ENCODE data around the gene IL17D. TPM values are rescaled to one million over a fixed set of nuclear protein-coding genes. Genes with fewer than 3 reads are reported as not detected.

IL17D gene
- total and polyA plus RNA-seq, 2 experiments from 2014 or later = 0.51 to 0.54 TPM

GRCh38 chr13:20749377-20749776, 45.9 kb downstream of the IL17D start:
- TF ChIP-seq EZH2phosphoT487 (IDR thresholded peaks at IDR 0.05; ENCODE audit: insufficient read depth, low read depth) (no peak), EZH2 (IDR thresholded peaks at IDR 0.05; ENCODE audit: insufficient read depth, poor library complexity, severe bottlenecking) (no peak)
- Histone ChIP-seq H3K36me3 (ENCODE audit: low read depth) (0 out of 2 replicates have a peak, but pooled peaks cover 10% of the 10 kb centered on the region), H3K9me3 (ENCODE audit: low read depth) (peaks cover 6% of the 10 kb centered on the region), H3K9me2 (ENCODE audit: insufficient read depth) (no peaks in the 10 kb centered on the region), H3K4me3 (no peak overlapping the region), H3K27ac (no peak overlapping the region), H3K4me2 (ENCODE audit: unreplicated experiment) (no peak overlapping the region), H3K9ac (no peak overlapping the region), H4K20me1 (ENCODE audit: insufficient read depth) (no peaks in the 10 kb centered on the region), H3F3A (ENCODE audit: insufficient read depth) (no peaks in the 10 kb centered on the region), H3K27me3 (replicated peaks; ENCODE audit: insufficient read depth) (no peaks in the 10 kb centered on the region), H3K4me1 (ENCODE audit: insufficient read depth) (no peaks in the 10 kb centered on the region), H2AFZ (no peak overlapping the region), H3K79me2 (ENCODE audit: insufficient read depth) (no peaks in the 10 kb centered on the region)
- 88 to 90% methylated on average over 1 of the region's 1 CpG for WGBS, 2 experiments (ENCODE audit: low coverage in 1 of 2, low lambda C conversion rate in 2 of 2, missing lambda C conversion rate in 2 of 2)
- in situ Hi-C loops (cut with MboI) = no loop called here
- DNase-seq = no peak

- TF ChIP-seq EZH2 (IDR thresholded peaks at IDR 0.05; ENCODE audit: insufficient read depth, poor library complexity, severe bottlenecking) = no peak
- no peak for TF ChIP-seq EZH2phosphoT487 (IDR thresholded peaks at IDR 0.05; ENCODE audit: insufficient read depth, low read depth)
- Histone ChIP-seq H3K9me3 (ENCODE audit: low read depth) (peaks cover 6% of the 10 kb centered on the region), H3K9me2 (ENCODE audit: insufficient read depth) (no peaks in the 10 kb centered on the region), H3K27me3 (replicated peaks; ENCODE audit: insufficient read depth) (no peaks in the 10 kb centered on the region), H4K20me1 (ENCODE audit: insufficient read depth) (no peaks in the 10 kb centered on the region), H3K27ac (no peak overlapping the region), H3K4me1 (ENCODE audit: insufficient read depth) (no peaks in the 10 kb centered on the region), H3F3A (ENCODE audit: insufficient read depth) (no peaks in the 10 kb centered on the region), H2AFZ (no peak overlapping the region), H3K4me3 (no peak overlapping the region), H3K36me3 (ENCODE audit: low read depth) (0 out of 2 replicates have a peak, but pooled peaks cover 10% of the 10 kb centered on the region), H3K9ac (no peak overlapping the region), H3K79me2 (ENCODE audit: insufficient read depth) (no peaks in the 10 kb centered on the region), H3K4me2 (ENCODE audit: unreplicated experiment) (no peak overlapping the region)
- in situ Hi-C loops (cut with MboI) = no loop called here
- DNase-seq = no peak
Observed at GRCh38 chr13:20754009-20754408, 50.5 kb downstream of the IL17D start.

GRCh38 chr13:20760872-20761271, 57.4 kb downstream of the IL17D start:
- in situ Hi-C loops (cut with MboI) = no loop called here
- DNase-seq = no peak
- Histone ChIP-seq H3K27me3 (replicated peaks; ENCODE audit: insufficient read depth) (no peaks in the 10 kb centered on the region), H3K27ac (no peak overlapping the region), H2AFZ (no peak overlapping the region), H3K4me2 (ENCODE audit: unreplicated experiment) (no peak overlapping the region), H3K36me3 (ENCODE audit: low read depth) (no peaks in the 10 kb centered on the region), H3K79me2 (ENCODE audit: insufficient read depth) (no peaks in the 10 kb centered on the region), H4K20me1 (ENCODE audit: insufficient read depth) (no peaks in the 10 kb centered on the region), H3K9me3 (ENCODE audit: low read depth) (no peaks in the 10 kb centered on the region), H3F3A (ENCODE audit: insufficient read depth) (no peaks in the 10 kb centered on the region), H3K9me2 (ENCODE audit: insufficient read depth) (no peaks in the 10 kb centered on the region), H3K9ac (no peak overlapping the region), H3K4me1 (ENCODE audit: insufficient read depth) (no peaks in the 10 kb centered on the region), H3K4me3 (no peak overlapping the region)
- WGBS, 2 experiments (ENCODE audit: low coverage in 1 of 2, low lambda C conversion rate in 2 of 2, missing lambda C conversion rate in 2 of 2) = 92 to 95% methylated on average over 3 of the region's 3 CpGs
- no peak for TF ChIP-seq EZH2 (IDR thresholded peaks at IDR 0.05; ENCODE audit: insufficient read depth, poor library complexity, severe bottlenecking)
- no peak for TF ChIP-seq EZH2phosphoT487 (IDR thresholded peaks at IDR 0.05; ENCODE audit: insufficient read depth, low read depth)

GRCh38 chr13:20767309-20767943, 63.9 kb downstream of the IL17D start:
- DNase-seq = no peak
- in situ Hi-C loops (cut with MboI) = no loop called here
- H3K27ac ChIP-seq = no peak overlapping the region
- no peaks in the 10 kb centered on the region for H3F3A ChIP-seq (ENCODE audit: insufficient read depth)
- TF ChIP-seq EZH2phosphoT487 (IDR thresholded peaks at IDR 0.05; ENCODE audit: insufficient read depth, low read depth) (no peak), EZH2 (IDR thresholded peaks at IDR 0.05; ENCODE audit: insufficient read depth, poor library complexity, severe bottlenecking) (no peak)
- no peak overlapping the region for H2AFZ ChIP-seq
- H3K79me2 ChIP-seq (ENCODE audit: insufficient read depth) = peaks cover 25% of the 10 kb centered on the region
- peaks cover 13% of the 10 kb centered on the region for H3K36me3 ChIP-seq (ENCODE audit: low read depth)
- no peaks in the 10 kb centered on the region for H3K27me3 ChIP-seq (replicated peaks; ENCODE audit: insufficient read depth)
- no peak overlapping the region for H3K4me2 ChIP-seq (ENCODE audit: unreplicated experiment)
- 76 to 88% methylated on average over 2 of the region's 2 CpGs for whole genome bisulfite sequencing, 2 experiments (ENCODE audit: low coverage in 1 of 2, low lambda C conversion rate in 2 of 2, missing lambda C conversion rate in 2 of 2)
- H3K4me3 ChIP-seq = no peak overlapping the region
- no peaks in the 10 kb centered on the region for H3K9me3 ChIP-seq (ENCODE audit: low read depth)
- H3K9ac ChIP-seq = no peak overlapping the region
- no peaks in the 10 kb centered on the region for H3K9me2 ChIP-seq (ENCODE audit: insufficient read depth)
- no peaks in the 10 kb centered on the region for H4K20me1 ChIP-seq (ENCODE audit: insufficient read depth)
- H3K4me1 ChIP-seq (ENCODE audit: insufficient read depth) = peaks cover 2% of the 10 kb centered on the region; the same call in 1 of the 2 replicates

Data from GM23248 (cell line).